ENCODE measurements around the gene GRID2IP. TPM values are rescaled to one million over a fixed set of nuclear protein-coding genes. Genes with fewer than 3 reads are reported as not detected.

GRID2IP gene
- total RNA-seq, 1 experiment from 2014 or later, result 3.0 TPM

- TF ChIP-seq PREB (CRISPR knock-in tag; IDR thresholded peaks at IDR 0.05; ENCODE audit: borderline replicate concordance) (no peak), FOXP1 (CRISPR knock-in tag; IDR thresholded peaks at IDR 0.05; ENCODE audit: borderline replicate concordance) (no peak), TEAD1 (CRISPR knock-in tag; IDR thresholded peaks at IDR 0.05) (peak; percentile 72; the same call in 1 of the 2 replicates), ELF4 (CRISPR knock-in tag; IDR thresholded peaks at IDR 0.05; ENCODE audit: low read depth) (no peak), FOXK1 (CRISPR knock-in tag; IDR thresholded peaks at IDR 0.05) (peak; percentile 58), ZNF138 (CRISPR knock-in tag; conservative IDR thresholded peaks at IDR 0.05) (no peak), FOXP4 (CRISPR knock-in tag; IDR thresholded peaks at IDR 0.05) (peak; percentile 46), RORB (CRISPR knock-in tag; IDR thresholded peaks at IDR 0.05) (no peak), ZBTB43 (CRISPR knock-in tag; IDR thresholded peaks at IDR 0.05) (no peak), ZNF416 (CRISPR knock-in tag; IDR thresholded peaks at IDR 0.05) (peak; percentile 51; the same call in 1 of the 2 replicates), ZNF121 (CRISPR knock-in tag; IDR thresholded peaks at IDR 0.05) (no peak), KAT7 (CRISPR knock-in tag; IDR thresholded peaks at IDR 0.05; ENCODE audit: borderline replicate concordance) (peak; percentile 87; the same call in 1 of the 2 replicates), ETV6 (CRISPR knock-in tag; IDR thresholded peaks at IDR 0.05) (peak; percentile 70; the same call in 1 of the 2 replicates), NFATC4 (CRISPR knock-in tag; IDR thresholded peaks at IDR 0.05) (no peak)
- TF ChIP-seq, protein P1, sequence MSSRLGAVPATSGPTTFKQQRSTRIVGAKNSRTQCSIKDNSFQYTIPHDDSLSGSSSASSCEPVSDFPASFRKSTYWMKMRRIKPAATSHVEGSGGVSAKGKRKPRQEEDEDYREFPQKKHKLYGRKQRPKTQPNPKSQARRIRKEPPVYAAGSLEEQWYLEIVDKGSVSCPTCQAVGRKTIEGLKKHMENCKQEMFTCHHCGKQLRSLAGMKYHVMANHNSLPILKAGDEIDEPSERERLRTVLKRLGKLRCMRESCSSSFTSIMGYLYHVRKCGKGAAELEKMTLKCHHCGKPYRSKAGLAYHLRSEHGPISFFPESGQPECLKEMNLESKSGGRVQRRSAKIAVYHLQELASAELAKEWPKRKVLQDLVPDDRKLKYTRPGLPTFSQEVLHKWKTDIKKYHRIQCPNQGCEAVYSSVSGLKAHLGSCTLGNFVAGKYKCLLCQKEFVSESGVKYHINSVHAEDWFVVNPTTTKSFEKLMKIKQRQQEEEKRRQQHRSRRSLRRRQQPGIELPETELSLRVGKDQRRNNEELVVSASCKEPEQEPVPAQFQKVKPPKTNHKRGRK (CRISPR knock-in tag; IDR thresholded peaks at IDR 0.05; ENCODE audit: borderline replicate concordance), result no peak
- TF ChIP-seq, protein P2, sequence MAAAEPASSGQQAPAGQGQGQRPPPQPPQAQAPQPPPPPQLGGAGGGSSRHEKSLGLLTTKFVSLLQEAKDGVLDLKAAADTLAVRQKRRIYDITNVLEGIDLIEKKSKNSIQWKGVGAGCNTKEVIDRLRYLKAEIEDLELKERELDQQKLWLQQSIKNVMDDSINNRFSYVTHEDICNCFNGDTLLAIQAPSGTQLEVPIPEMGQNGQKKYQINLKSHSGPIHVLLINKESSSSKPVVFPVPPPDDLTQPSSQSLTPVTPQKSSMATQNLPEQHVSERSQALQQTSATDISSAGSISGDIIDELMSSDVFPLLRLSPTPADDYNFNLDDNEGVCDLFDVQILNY (CRISPR knock-in tag; IDR thresholded peaks at IDR 0.05), result 0 out of 2 replicates have a peak, but pooled peaks have one; percentile 47
Measured at GRCh38 chr7:6589829-6590644, 38.8 kb upstream of the GRID2IP start, which contains the start of gene INTS15 (continued).

DNA sequence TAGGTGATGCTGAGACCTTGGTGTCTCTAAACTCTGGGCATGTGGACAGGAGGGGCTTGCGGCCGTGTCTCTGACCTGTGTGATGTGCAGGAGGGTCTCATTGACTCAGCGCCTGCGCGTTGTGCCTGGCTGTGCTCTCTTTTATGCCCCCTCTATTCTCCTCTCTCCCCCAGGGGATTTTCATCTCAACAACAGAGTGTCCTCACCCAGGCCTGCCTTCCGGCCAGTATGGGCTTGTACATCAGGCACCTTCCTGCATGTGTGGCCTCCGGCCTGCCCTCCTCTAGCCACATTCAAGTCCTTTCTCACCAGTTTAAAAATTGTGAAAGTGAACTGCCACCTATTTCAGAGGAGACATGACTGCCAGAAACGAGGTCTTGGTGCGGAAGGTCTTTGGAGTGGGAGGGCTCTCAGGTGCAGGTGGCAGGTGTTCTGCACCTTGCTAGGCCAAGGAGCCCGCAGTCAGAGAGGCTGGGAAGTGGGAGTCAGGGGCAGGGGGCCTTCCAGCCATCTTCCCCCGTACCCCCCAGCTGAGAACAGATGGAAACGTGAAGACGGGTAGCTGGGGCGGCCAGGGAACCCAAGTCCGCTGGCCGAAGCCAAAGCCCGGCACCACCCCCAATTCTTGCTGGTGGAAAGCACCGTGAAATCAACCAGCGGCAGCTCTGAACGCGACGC lies 38.0 kb upstream of the GRID2IP start:
- no peaks in the 10 kb centered on the region; the same call in 1 of the 2 replicates for H3K27me3 Mint-ChIP-seq (ENCODE audit: low read depth)
- peaks cover 48% of the 10 kb centered on the region for H3K36me3 Mint-ChIP-seq
- 0 out of 2 replicates have a peak overlapping the region, but pooled peaks have one; percentile 65 for H3K27ac Mint-ChIP-seq
- POLR2A ChIA-PET, result interaction anchor here (0.6 to 1.2 kb wide), 2 partner anchors 72 to 73 kb away, joined by 4 to 5 read pairs; no protein-coding TSS in a partner anchor
- CTCF ChIA-PET, result interaction anchor here (0.5 to 2.7 kb wide), 13 partner anchors 9 to 787 kb away, joined by 3 to 27 read pairs (median 5); partner anchors contain the start of gene ZDHHC4
- peak overlapping the region; percentile 73 for H3K4me3 Mint-ChIP-seq
- H3K4me1 Mint-ChIP-seq, result peaks cover 9% of the 10 kb centered on the region
- DNase-seq (ENCODE audit: low spot score) (no peak), ATAC-seq (peak; percentile 13)
- H3K9me3 Mint-ChIP-seq, result no peaks in the 10 kb centered on the region
- TF ChIP-seq ZNF425 (CRISPR knock-in tag; conservative IDR thresholded peaks at IDR 0.05), result no peak
- TF ChIP-seq, protein P3, sequence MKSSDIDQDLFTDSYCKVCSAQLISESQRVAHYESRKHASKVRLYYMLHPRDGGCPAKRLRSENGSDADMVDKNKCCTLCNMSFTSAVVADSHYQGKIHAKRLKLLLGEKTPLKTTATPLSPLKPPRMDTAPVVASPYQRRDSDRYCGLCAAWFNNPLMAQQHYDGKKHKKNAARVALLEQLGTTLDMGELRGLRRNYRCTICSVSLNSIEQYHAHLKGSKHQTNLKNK (CRISPR knock-in tag; IDR thresholded peaks at IDR 0.05), result no peak
- no peak for TF ChIP-seq CDX4 (CRISPR knock-in tag; IDR thresholded peaks at IDR 0.05; ENCODE audit: borderline replicate concordance)
- TF ChIP-seq ZNF416 (CRISPR knock-in tag; IDR thresholded peaks at IDR 0.05), result no peak
- TF ChIP-seq ZNF219 (CRISPR knock-in tag; IDR thresholded peaks at IDR 0.05; ENCODE audit: borderline replicate concordance), result no peak
- no peak for TF ChIP-seq NFE2L1 (CRISPR knock-in tag; IDR thresholded peaks at IDR 0.05)
- TF ChIP-seq ZNF263 (CRISPR knock-in tag; IDR thresholded peaks at IDR 0.05; ENCODE audit: low read depth), result no peak
- no peak for TF ChIP-seq NR3C1 (CRISPR knock-in tag; conservative IDR thresholded peaks at IDR 0.05; ENCODE audit: low read depth)
- no peak for TF ChIP-seq RELA (CRISPR knock-in tag; IDR thresholded peaks at IDR 0.05; ENCODE audit: borderline replicate concordance)

Data from WTC11 (cell line).